K562 (cell line): ENCODE measurements around the gene PPP1R3C. TPM values are rescaled to one million over a fixed set of nuclear protein-coding genes. Genes with fewer than 3 reads are reported as not detected.

Experiments used
- CTBP1 ChIP-seq: fragments of 450-650 bp; IDR thresholded peaks from 2 replicates; pipeline ENCODE4 v1.6.1; 2016; ENCODE audit warnings: borderline replicate concordance
- ID3 ChIP-seq, 2 experiments: fragments of 250-450 bp in 1 of 2; fragments of 450-650 bp in 1 of 2; sonication (Bioruptor Pico) in 1 of 2; IDR thresholded peaks; 2 replicates each; pipeline versions ENCODE4 v1.6.1 to v1.8.0; 2016 to 2021; ENCODE audit warnings: mild to moderate bottlenecking in 2 of 2, moderate library complexity in 2 of 2, missing compliant biosample characterization in 1 of 2, missing genetic modification characterization in 1 of 2
- MTF1 ChIP-seq: fragments of 250-450 bp; sonication (Bioruptor Pico); IDR thresholded peaks from 2 replicates; pipeline ENCODE4 v1.9.0; 2021; ENCODE audit warnings: moderate library complexity, mild to moderate bottlenecking, inconsistent platforms, borderline replicate concordance
- PYGO2 ChIP-seq: fragments of 450-650 bp; IDR thresholded peaks from 2 replicates; pipeline ENCODE4 v1.6.1; 2016; ENCODE audit warnings: mild to moderate bottlenecking, missing genetic modification characterization, moderate library complexity, missing compliant biosample characterization
- RBFOX2 ChIP-seq: fragments of 200-400 bp; formaldehyde crosslinking; IDR thresholded peaks from 2 replicates; pipeline ENCODE4 v1.6.1; 2017; ENCODE audit warnings: low read depth, mild to moderate bottlenecking, low read length, moderate library complexity
- RFX5 ChIP-seq: IDR thresholded peaks from 2 replicates; pipeline ENCODE4 v1.6.1; 2011; ENCODE audit warnings: low read depth, mild to moderate bottlenecking, improper control_type of control experiment, low read length
- SRSF3 ChIP-seq: fragments of 200-400 bp; formaldehyde crosslinking; IDR thresholded peaks from 2 replicates; pipeline ENCODE4 v1.6.1; 2016; ENCODE audit warnings: mild to moderate bottlenecking, low read length, moderate library complexity; ENCODE audit not compliant: insufficient read depth
- ZBED1 ChIP-seq: IDR thresholded peaks from 2 replicates; pipeline ENCODE4 v1.6.1; 2014
- ZBTB17 ChIP-seq: fragments of 450-650 bp; formaldehyde crosslinking; IDR thresholded peaks from 2 replicates; pipeline ENCODE4 v1.4.0; 2020; ENCODE audit warnings: mild to moderate bottlenecking
- ZBTB34 ChIP-seq: fragments of 250-450 bp; sonication (Bioruptor Pico); IDR thresholded peaks from 2 replicates; pipeline ENCODE4 v1.8.0; 2021; ENCODE audit warnings: mild to moderate bottlenecking, moderate library complexity
- ZFP1 ChIP-seq: fragments of 450-650 bp; formaldehyde crosslinking; IDR thresholded peaks from 2 replicates; pipeline ENCODE4 v1.4.0; 2020; ENCODE audit warnings: mild to moderate bottlenecking, mixed read lengths
- ZKSCAN8 ChIP-seq: fragments of 200-800 bp; sonication (Bioruptor generic); IDR thresholded peaks from 2 replicates; pipeline ENCODE4 v1.6.1; 2016; ENCODE audit warnings: missing genetic modification characterization, missing compliant biosample characterization
- ZNF707 ChIP-seq: fragments of 250-450 bp; sonication (Bioruptor Pico); conservative IDR thresholded peaks from 2 replicates; pipeline ENCODE4 v1.8.0; 2022; ENCODE audit warnings: inconsistent platforms, mild to moderate bottlenecking, moderate library complexity
- ZNF830 ChIP-seq: fragments of 250-450 bp; sonication (Bioruptor Pico); IDR thresholded peaks from 2 replicates; pipeline ENCODE4 v1.5.0; 2021; ENCODE audit warnings: mild to moderate bottlenecking
- polyA plus RNA-seq, 8 experiments: library from polyadenylated mRNA; depleted of rRNA in 4 of 8; stranded (reverse) in 5 of 8; unstranded in 3 of 8; fragments of >200 nt; fragmentation: Nextera tagmentation in 2 of 8; fragmentation: Illumina TruSeq in 1 of 8; extraction: Ambion mirVana in 2 of 8; extraction: Trizol in 1 of 8; gene quantifications; 2 replicates each; pipeline versions ENCODE4 v1.2.1 to v1.2.3, GENCODE V29; 2011 to 2014; ENCODE audit warnings: inconsistent platforms in 1 of 8, missing spikeins in 1 of 8
- total RNA-seq, 7 experiments: library from RNA; depleted of rRNA in 6 of 7; stranded (reverse); fragments of >200 nt in 6 of 7; fragmentation: Illumina TruSeq in 2 of 7; extraction: Trizol in 2 of 7; gene quantifications; 2 replicates each; pipeline versions ENCODE4 v1.2.1 to v1.2.3, GENCODE V29; 2011 to 2021; ENCODE audit warnings: low replicate concordance in 1 of 7
- TF ChIP-seq, protein P1 (sequence below): fragments of 250-450 bp; sonication (Bioruptor Pico); IDR thresholded peaks from 2 replicates; pipeline ENCODE4 v1.5.0; 2021
- TF ChIP-seq, protein P2 (sequence below): fragments of 250-450 bp; sonication (Bioruptor Pico); IDR thresholded peaks from 2 replicates; pipeline ENCODE4 v1.4.0; 2020
- TF ChIP-seq, protein P3 (sequence below): fragments of 450-650 bp; formaldehyde crosslinking; IDR thresholded peaks from 2 replicates; pipeline ENCODE4 v1.4.0; 2022; ENCODE audit warnings: mild to moderate bottlenecking, moderate library complexity

Gene PPP1R3C
- total and polyA plus RNA-seq, 9 of the 15 experiments (the other 6 are each of a cell fraction or from before 2014, with no cell fraction given): 0.06 to 0.24 (median 0.12) TPM; not detected in 3

- TF ChIP-seq MTF1 (CRISPR knock-in tag) (no peak), RFX5 (no peak), PYGO2 (tag) (no peak), CTBP1 (peak; percentile 71; the same call in 1 of the 2 replicates), RBFOX2 (no peak), ID3 (CRISPR knock-in tag; IDR thresholded peaks at IDR 0.05) (no peak), ID3 (tag; IDR thresholded peaks at IDR 0.05) (peak; percentile 51; the same call in 1 of the 2 replicates), SRSF3 (no peak), ZKSCAN8 (CRISPR knock-in tag) (no peak), ZNF707 (CRISPR knock-in tag) (no peak), ZBED1 (no peak), ZBTB17 (CRISPR knock-in tag) (no peak), ZBTB34 (CRISPR knock-in tag) (no peak), ZNF830 (CRISPR knock-in tag) (no peak), ZFP1 (no peak)
- TF ChIP-seq, protein P1, sequence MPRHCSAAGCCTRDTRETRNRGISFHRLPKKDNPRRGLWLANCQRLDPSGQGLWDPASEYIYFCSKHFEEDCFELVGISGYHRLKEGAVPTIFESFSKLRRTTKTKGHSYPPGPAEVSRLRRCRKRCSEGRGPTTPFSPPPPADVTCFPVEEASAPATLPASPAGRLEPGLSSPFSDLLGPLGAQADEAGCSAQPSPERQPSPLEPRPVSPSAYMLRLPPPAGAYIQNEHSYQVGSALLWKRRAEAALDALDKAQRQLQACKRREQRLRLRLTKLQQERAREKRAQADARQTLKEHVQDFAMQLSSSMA: no peak
- TF ChIP-seq, protein P2, sequence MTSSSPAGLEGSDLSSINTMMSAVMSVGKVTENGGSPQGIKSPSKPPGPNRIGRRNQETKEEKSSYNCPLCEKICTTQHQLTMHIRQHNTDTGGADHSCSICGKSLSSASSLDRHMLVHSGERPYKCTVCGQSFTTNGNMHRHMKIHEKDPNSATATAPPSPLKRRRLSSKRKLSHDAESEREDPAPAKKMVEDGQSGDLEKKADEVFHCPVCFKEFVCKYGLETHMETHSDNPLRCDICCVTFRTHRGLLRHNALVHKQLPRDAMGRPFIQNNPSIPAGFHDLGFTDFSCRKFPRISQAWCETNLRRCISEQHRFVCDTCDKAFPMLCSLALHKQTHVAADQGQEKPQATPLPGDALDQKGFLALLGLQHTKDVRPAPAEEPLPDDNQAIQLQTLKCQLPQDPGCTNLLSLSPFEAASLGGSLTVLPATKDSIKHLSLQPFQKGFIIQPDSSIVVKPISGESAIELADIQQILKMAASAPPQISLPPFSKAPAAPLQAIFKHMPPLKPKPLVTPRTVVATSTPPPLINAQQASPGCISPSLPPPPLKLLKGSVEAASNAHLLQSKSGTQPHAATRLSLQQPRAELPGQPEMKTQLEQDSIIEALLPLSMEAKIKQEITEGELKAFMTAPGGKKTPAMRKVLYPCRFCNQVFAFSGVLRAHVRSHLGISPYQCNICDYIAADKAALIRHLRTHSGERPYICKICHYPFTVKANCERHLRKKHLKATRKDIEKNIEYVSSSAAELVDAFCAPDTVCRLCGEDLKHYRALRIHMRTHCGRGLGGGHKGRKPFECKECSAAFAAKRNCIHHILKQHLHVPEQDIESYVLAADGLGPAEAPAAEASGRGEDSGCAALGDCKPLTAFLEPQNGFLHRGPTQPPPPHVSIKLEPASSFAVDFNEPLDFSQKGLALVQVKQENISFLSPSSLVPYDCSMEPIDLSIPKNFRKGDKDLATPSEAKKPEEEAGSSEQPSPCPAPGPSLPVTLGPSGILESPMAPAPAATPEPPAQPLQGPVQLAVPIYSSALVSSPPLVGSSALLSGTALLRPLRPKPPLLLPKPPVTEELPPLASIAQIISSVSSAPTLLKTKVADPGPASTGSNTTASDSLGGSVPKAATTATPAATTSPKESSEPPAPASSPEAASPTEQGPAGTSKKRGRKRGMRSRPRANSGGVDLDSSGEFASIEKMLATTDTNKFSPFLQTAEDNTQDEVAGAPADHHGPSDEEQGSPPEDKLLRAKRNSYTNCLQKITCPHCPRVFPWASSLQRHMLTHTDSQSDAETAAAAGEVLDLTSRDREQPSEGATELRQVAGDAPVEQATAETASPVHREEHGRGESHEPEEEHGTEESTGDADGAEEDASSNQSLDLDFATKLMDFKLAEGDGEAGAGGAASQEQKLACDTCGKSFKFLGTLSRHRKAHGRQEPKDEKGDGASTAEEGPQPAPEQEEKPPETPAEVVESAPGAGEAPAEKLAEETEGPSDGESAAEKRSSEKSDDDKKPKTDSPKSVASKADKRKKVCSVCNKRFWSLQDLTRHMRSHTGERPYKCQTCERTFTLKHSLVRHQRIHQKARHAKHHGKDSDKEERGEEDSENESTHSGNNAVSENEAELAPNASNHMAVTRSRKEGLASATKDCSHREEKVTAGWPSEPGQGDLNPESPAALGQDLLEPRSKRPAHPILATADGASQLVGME (CRISPR knock-in tag): no peak
- TF ChIP-seq, protein P3, sequence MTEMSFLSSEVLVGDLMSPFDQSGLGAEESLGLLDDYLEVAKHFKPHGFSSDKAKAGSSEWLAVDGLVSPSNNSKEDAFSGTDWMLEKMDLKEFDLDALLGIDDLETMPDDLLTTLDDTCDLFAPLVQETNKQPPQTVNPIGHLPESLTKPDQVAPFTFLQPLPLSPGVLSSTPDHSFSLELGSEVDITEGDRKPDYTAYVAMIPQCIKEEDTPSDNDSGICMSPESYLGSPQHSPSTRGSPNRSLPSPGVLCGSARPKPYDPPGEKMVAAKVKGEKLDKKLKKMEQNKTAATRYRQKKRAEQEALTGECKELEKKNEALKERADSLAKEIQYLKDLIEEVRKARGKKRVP (CRISPR knock-in tag): no peak
Measured at GRCh38 chr10:91590904-91591796, 41.7 kb downstream of the PPP1R3C start (continued).
